ENCODE data around the gene RAP1GAP2. TPM values are rescaled to one million over a fixed set of nuclear protein-coding genes. Genes with fewer than 3 reads are reported as not detected.

Gene RAP1GAP2
- polyA plus RNA-seq, 1 of the 3 experiments (the other 2 are of a cell fraction): 22.0 TPM

DNA sequence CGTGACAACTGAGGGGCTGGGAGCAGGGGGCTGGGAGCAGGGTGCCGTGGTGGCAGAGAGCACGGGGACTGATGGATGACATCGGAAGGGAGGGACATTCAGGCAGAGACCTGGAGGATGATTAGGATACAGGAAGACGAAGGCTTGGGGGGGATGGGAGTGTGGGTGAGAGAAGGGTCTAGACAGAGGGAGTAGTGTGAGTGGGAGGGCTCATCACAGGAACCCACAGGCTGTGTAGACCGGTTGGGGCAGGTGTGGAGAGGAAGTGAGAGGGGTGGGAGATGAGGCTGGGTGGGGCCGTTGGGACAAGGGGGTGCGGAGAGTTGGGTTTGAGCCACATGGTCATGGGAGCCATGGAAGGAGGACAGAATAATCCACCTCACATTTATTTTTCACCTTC is 83.8 kb downstream of the RAP1GAP2 start:
- H3K27ac ChIP-seq (ENCODE audit: low read depth in 2 of 2, low read length in 1 of 2): no peak overlapping the region
- H3K4me3 ChIP-seq (ENCODE audit: low read depth in 2 of 2, low read length in 1 of 2): no peak overlapping the region
- CTCF ChIA-PET: no interaction called here
- peaks cover 4 to 14% of the 10 kb centered on the region in 2 experiments; a peak in 1 of 4 replicates for H3K4me1 ChIP-seq (ENCODE audit: control insufficient read depth in 1 of 2, insufficient read depth in 2 of 2, low read depth in 1 of 2, low read length in 1 of 2)
- TF ChIP-seq RCOR1 (IDR thresholded peaks at IDR 0.05; ENCODE audit: low read length): no peak
- TF ChIP-seq YY1 (IDR thresholded peaks at IDR 0.05; ENCODE audit: low read depth): no peak
- TF ChIP-seq NRF1 (IDR thresholded peaks at IDR 0.05; ENCODE audit: low read depth, low read length): no peak
- TF ChIP-seq, protein P1, sequence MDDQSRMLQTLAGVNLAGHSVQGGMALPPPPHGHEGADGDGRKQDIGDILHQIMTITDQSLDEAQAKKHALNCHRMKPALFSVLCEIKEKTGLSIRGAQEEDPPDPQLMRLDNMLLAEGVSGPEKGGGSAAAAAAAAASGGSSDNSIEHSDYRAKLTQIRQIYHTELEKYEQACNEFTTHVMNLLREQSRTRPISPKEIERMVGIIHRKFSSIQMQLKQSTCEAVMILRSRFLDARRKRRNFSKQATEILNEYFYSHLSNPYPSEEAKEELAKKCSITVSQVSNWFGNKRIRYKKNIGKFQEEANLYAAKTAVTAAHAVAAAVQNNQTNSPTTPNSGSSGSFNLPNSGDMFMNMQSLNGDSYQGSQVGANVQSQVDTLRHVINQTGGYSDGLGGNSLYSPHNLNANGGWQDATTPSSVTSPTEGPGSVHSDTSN (IDR thresholded peaks at IDR 0.05): no peak
- no peak for TF ChIP-seq EP300 (IDR thresholded peaks at IDR 0.05; ENCODE audit: borderline replicate concordance in 1 of 2, low read depth in 1 of 2, low read length in 1 of 2)
- no peak for TF ChIP-seq MEF2A (IDR thresholded peaks at IDR 0.05; ENCODE audit: borderline replicate concordance, low read depth)
- TF ChIP-seq POLR2AphosphoS5 (IDR thresholded peaks at IDR 0.05; ENCODE audit: low read depth, low read length): no peak
- TF ChIP-seq, protein P2, sequence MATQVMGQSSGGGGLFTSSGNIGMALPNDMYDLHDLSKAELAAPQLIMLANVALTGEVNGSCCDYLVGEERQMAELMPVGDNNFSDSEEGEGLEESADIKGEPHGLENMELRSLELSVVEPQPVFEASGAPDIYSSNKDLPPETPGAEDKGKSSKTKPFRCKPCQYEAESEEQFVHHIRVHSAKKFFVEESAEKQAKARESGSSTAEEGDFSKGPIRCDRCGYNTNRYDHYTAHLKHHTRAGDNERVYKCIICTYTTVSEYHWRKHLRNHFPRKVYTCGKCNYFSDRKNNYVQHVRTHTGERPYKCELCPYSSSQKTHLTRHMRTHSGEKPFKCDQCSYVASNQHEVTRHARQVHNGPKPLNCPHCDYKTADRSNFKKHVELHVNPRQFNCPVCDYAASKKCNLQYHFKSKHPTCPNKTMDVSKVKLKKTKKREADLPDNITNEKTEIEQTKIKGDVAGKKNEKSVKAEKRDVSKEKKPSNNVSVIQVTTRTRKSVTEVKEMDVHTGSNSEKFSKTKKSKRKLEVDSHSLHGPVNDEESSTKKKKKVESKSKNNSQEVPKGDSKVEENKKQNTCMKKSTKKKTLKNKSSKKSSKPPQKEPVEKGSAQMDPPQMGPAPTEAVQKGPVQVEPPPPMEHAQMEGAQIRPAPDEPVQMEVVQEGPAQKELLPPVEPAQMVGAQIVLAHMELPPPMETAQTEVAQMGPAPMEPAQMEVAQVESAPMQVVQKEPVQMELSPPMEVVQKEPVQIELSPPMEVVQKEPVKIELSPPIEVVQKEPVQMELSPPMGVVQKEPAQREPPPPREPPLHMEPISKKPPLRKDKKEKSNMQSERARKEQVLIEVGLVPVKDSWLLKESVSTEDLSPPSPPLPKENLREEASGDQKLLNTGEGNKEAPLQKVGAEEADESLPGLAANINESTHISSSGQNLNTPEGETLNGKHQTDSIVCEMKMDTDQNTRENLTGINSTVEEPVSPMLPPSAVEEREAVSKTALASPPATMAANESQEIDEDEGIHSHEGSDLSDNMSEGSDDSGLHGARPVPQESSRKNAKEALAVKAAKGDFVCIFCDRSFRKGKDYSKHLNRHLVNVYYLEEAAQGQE (IDR thresholded peaks at IDR 0.05; ENCODE audit: low read depth, low read length): no peak
- TF ChIP-seq NFIC (IDR thresholded peaks at IDR 0.05; ENCODE audit: borderline replicate concordance): no peak
- no peak for TF ChIP-seq CHD2 (IDR thresholded peaks at IDR 0.05; ENCODE audit: low read length, partially characterized antibody)
- TF ChIP-seq SIN3A (IDR thresholded peaks at IDR 0.05; ENCODE audit: borderline replicate concordance, low read depth, low read length): no peak
- POLR2A ChIA-PET: no interaction called here
- WGBS (ENCODE audit: low lambda C conversion rate): 91% methylated on average over 8 of the region's 8 CpGs
- no peak overlapping the region for H2AFZ ChIP-seq (ENCODE audit: low read depth)
- no peaks in the 10 kb centered on the region for H3K36me3 ChIP-seq (replicated peaks in 1 of 2; ENCODE audit: control insufficient read depth in 1 of 2, insufficient read depth in 2 of 2, low read length in 1 of 2)
- DNase-seq: no peak
- H3K9me2 ChIP-seq: no peaks in the 10 kb centered on the region
- peaks cover 26% of the 10 kb centered on the region for H4K20me1 ChIP-seq (ENCODE audit: insufficient read depth)
- no peaks in the 10 kb centered on the region for H3K9me3 ChIP-seq
- no peak overlapping the region for H3K9ac ChIP-seq
- H3K4me2 ChIP-seq: no peak overlapping the region
- H3F3A ChIP-seq (replicated peaks; ENCODE audit: insufficient read depth): peaks cover 4% of the 10 kb centered on the region
- H3K27me3 ChIP-seq (ENCODE audit: insufficient read depth): no peaks in the 10 kb centered on the region
- H3K79me2 ChIP-seq (ENCODE audit: insufficient read depth): peaks cover 84% of the 10 kb centered on the region

DNA sequence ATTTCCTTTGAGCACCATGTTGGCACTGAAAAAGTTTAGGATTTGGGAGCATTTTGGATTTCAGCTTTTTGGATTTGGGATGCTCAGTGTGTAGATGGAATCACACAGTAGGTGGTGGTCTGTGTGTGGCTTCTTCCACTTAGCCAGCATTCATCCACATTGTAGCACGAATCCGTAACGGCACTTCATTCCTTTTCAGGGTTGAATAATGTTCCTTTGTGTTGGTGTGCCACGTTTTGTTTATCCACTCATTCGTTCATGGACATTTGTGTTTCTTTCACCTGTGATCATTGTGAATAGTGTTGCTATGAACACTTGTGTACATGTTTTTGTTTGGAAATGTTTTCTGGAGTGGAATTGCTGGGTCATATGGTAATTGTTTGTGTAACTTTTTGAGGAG is 85.1 kb downstream of the RAP1GAP2 start:
- Histone ChIP-seq H3K9ac (no peak overlapping the region), H3K9me3 (no peaks in the 10 kb centered on the region), H3K79me2 (ENCODE audit: insufficient read depth) (peaks cover 88% of the 10 kb centered on the region), H4K20me1 (ENCODE audit: insufficient read depth) (peaks cover 26% of the 10 kb centered on the region), H3K9me2 (no peaks in the 10 kb centered on the region), H3K4me3 (ENCODE audit: low read depth in 2 of 2, low read length in 1 of 2) (no peak overlapping the region), H2AFZ (ENCODE audit: low read depth) (no peak overlapping the region), H3K27ac (ENCODE audit: low read depth in 2 of 2, low read length in 1 of 2) (no peak overlapping the region), H3K27me3 (ENCODE audit: insufficient read depth) (no peaks in the 10 kb centered on the region), H3K36me3 (replicated peaks in 1 of 2; ENCODE audit: control insufficient read depth in 1 of 2, insufficient read depth in 2 of 2, low read length in 1 of 2) (no peaks in the 10 kb centered on the region), H3K4me1 (ENCODE audit: control insufficient read depth in 1 of 2, insufficient read depth in 2 of 2, low read depth in 1 of 2, low read length in 1 of 2) (peaks cover 4 to 21% of the 10 kb centered on the region in 2 experiments; a peak in 1 of 4 replicates), H3K4me2 (no peak overlapping the region), H3F3A (replicated peaks; ENCODE audit: insufficient read depth) (peaks cover 4% of the 10 kb centered on the region)
- POLR2A ChIA-PET: interaction anchor here (0.7 kb wide), 1 partner anchor 9 kb away, joined by 3 read pairs; no protein-coding TSS in a partner anchor
- WGBS (ENCODE audit: low lambda C conversion rate): 97% methylated on average over 5 of the region's 5 CpGs
- TF ChIP-seq MEF2A (IDR thresholded peaks at IDR 0.05; ENCODE audit: borderline replicate concordance, low read depth) (no peak), MXI1 (IDR thresholded peaks at IDR 0.05; ENCODE audit: low read depth, low read length) (no peak), JUND (IDR thresholded peaks at IDR 0.05) (no peak), EZH2phosphoT487 (IDR thresholded peaks at IDR 0.05; ENCODE audit: borderline replicate concordance, low read depth) (no peak), FOSL2 (IDR thresholded peaks at IDR 0.05; ENCODE audit: borderline replicate concordance, low read depth) (no peak), SIN3A (IDR thresholded peaks at IDR 0.05; ENCODE audit: borderline replicate concordance, low read depth, low read length) (no peak), FOXM1 (IDR thresholded peaks at IDR 0.05; ENCODE audit: low read depth) (no peak)
- TF ChIP-seq, protein P3, sequence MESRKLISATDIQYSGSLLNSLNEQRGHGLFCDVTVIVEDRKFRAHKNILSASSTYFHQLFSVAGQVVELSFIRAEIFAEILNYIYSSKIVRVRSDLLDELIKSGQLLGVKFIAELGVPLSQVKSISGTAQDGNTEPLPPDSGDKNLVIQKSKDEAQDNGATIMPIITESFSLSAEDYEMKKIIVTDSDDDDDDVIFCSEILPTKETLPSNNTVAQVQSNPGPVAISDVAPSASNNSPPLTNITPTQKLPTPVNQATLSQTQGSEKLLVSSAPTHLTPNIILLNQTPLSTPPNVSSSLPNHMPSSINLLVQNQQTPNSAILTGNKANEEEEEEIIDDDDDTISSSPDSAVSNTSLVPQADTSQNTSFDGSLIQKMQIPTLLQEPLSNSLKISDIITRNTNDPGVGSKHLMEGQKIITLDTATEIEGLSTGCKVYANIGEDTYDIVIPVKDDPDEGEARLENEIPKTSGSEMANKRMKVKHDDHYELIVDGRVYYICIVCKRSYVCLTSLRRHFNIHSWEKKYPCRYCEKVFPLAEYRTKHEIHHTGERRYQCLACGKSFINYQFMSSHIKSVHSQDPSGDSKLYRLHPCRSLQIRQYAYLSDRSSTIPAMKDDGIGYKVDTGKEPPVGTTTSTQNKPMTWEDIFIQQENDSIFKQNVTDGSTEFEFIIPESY (IDR thresholded peaks at IDR 0.05; ENCODE audit: borderline replicate concordance, low read depth): no peak
- TF ChIP-seq, protein P2 (IDR thresholded peaks at IDR 0.05; ENCODE audit: low read depth, low read length): no peak
- DNase-seq: no peak
- CTCF ChIA-PET: interaction anchor here (1.6 kb wide), 1 partner anchor 22 kb away, joined by 4 read pairs; no protein-coding TSS in a partner anchor

All from SK-N-SH (cell line).